NAMALWA (cell line): Measurements from ENCODE around the gene GATA3.

Experiments
- DNase-seq: peaks from one replicate; pipeline ENCODE4 v3.0.0-alpha.2; 2015; ENCODE audit warnings: low spot score

Gene GATA3

DNA sequence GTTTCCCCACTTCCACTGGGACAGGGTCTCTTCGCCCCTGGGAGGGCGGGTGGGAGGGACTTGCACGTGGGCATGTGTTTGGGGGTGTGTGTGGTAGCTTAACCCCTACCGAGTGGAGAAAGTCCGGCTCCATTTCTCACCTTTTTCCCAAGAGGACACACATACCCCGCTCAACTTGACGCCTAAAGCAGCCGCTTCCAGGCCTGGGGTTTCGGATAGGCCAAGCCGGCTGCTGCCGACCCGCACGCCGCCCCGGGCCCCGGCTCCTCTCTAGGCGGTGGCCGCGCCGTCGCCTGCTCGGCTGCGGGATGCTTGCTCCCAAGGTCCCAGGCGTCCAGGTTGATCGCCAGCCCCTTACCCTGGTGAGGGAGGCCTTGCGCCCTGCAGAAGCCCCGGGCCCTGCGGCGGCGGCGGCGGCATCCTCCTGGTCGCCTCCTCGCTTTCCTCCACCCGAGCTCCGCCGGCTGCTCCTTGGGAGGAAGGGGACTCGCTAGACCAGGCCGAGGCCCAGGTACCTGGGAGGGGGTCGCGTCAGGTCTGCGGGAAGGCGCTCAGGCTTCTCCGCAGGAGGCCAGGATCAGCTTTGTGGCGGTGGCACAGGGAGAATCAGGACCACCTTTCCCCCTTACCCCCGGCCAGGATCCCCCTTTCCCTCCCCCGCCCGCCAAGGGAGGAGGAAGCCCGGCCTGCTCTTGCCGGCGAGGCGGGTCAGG, 3.2 kb upstream of the GATA3 start:
- no peak for DNase-seq

DNA sequence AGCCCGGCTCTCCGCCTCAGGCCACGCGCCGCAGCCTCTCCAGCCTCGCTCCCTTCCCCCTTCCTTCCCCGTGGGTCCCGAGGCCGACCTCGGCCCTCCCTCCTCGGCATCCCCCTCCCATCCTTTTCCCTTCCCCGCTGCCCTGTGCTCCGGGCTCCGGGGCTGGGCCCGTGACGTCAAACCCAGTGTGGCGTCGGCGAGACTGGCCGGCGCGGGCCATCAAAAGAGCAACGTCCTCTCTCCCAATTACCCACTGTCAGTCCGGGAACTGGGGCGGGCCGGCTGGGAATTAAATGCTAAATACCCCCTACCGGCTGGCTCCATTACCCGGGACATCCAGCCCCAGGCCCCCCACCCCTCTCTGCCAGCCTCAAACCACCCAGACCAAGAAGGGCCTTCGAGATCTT, 2.6 kb upstream of the GATA3 start:
- no peak for DNase-seq

DNA sequence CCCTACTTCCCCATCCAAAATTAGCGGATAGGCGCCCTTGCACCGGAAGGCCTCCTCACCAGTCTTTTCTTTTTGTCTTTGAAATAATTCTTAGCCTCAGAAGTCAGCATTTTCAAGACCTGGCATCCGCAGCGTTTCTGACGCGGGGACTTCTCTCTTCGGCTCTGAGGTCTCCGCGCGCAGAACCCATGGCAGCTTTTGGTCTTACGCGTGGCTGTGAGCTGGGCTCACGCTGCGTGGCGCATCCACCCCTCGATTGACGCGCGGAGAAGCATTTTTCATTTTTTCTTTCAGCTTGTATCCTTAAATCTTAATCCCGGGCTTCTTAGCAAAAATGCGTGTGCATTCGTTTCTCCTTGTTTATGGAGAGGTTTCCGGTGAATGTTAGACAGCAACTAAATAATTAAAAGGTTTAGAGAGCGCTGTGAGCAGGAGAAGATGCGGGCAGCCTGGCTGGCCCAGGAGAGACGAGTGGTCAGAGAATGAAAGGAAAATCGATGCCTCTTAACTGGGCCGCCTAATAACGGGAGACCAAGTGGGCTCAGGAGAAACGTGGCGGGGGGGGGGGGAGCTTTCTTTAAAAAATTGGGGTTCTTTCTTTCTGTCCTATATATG, 2.0 kb upstream of the GATA3 start:
- no peak for DNase-seq

DNA sequence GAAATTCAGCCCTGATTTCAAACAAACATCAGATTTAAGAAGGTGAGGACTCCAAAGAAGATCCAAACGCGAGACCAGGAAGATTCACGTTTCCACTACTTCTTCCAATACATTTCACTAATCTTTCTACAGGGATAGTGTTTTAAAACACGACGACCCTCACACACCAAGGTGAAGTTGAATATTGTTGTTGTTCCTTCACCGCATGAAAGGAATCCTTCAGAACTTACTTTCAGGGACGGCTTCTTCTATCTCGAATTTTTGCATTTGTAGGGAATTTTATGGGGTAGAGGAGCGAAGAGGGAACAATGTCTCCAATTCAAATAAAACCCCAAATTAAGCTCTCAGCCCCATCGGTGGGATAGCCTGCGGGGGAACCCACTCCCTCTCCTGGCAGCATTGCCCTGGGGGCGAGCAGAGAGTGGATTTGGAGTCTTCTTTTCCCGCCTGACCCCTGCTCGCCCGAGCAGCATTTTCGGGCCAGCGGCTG, 1.5 kb upstream of the GATA3 start:
- DNase-seq, result no peak

DNA sequence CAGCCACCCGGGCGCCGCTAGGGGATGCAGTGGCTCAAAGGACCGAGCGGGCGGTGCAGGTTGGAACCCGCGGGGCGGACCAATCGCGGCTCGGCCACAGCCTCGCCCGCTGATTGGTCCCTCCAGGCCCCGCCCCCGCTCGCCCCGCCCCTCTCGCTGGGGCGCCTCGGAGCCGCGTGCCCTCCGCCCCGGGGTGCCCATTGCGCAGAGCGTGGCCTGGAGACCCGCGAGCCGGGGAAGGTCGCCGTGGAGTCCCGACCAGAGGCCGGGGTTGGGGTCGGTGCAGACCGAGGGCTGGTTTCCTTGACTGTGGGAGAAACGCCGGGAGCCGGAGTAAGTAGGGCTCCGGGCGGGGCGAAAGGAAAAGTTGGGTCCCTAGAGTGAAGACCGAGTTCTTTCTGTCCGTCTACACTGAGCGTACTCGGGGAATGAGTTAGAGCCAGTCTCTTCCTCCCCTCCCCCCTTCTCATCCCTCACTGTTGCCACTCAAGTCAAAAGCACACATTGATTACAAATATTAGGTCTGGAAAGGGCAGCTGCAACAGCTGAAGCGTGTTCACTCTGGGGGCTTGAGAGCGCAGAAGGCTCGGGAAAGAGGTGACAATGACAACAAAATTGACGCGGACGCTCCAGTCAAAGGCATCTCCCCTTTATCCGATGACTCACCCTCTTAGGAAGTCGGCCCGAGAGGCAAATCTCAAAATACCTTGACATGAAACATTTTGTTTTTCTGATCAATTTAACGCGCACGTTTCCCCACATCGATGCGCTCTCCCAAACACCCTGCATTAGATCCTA, 843 bp upstream of the GATA3 start:
- DNase-seq, result peak; percentile 88

DNA sequence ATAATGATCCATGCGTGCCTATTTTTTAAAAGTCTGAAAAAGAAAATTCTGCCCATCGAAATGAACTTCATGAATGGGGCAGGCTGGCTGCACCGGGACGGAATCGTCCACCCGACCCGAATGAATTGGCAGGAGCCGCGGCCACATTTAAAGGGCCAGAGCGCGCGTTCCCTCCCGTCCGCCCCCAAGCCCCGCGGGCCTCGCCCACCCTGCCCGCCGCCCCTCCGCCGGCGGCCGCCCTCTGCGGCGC, 319 bp upstream of the GATA3 start:
- DNase-seq, result no peak

DNA sequence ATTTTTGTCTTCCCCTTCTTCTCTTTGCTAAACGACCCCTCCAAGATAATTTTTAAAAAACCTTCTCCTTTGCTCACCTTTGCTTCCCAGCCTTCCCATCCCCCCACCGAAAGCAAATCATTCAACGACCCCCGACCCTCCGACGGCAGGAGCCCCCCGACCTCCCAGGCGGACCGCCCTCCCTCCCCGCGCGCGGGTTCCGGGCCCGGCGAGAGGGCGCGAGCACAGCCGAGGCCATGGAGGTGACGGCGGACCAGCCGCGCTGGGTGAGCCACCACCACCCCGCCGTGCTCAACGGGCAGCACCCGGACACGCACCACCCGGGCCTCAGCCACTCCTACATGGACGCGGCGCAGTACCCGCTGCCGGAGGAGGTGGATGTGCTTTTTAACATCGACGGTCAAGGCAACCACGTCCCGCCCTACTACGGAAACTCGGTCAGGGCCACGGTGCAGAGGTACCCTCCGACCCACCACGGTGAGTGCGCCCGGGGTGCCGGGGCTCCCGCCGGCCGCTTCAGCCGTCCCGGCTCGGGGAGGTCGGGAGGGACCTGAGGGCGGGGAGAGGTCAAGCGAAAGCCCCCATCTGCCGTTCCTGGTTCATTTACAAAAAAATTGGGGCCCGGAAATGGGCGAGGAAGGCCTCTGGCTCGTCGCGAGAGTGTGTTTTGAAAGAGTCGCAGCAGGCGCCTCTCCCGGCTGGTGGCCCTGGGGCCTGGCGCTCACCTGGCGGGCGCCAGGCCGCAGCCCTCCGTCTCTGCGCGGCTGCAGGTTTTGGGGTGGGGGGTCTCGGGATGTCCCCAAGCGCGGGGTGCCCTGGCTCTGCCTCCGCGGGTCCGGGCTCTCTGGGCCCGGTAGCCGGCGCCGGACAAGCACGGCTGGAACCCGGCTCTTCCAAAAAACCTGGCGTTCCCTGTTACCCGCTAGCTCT, 1.2 kb downstream of the GATA3 start:
- DNase-seq, result no peak

DNA sequence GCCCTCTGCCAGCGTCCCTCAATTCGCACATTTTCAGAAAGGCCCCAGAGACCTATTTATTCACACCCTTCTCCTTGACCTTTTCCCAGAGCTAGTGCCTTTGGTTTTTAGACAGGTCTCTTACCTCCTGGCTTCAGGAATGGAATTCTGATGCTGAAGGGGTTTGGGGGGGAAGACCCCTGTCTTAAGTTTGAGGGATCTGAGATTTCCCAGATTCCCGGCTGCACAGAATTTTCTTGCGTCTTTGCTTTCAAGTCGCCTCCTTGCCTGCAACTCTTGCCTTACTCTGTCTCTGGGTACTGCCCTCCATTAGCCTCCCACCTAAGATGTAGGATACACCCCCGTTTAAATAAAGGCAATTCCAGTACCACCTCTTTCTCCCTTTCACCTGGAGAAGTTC, 1.9 kb downstream of the GATA3 start:
- DNase-seq, result no peak

DNA sequence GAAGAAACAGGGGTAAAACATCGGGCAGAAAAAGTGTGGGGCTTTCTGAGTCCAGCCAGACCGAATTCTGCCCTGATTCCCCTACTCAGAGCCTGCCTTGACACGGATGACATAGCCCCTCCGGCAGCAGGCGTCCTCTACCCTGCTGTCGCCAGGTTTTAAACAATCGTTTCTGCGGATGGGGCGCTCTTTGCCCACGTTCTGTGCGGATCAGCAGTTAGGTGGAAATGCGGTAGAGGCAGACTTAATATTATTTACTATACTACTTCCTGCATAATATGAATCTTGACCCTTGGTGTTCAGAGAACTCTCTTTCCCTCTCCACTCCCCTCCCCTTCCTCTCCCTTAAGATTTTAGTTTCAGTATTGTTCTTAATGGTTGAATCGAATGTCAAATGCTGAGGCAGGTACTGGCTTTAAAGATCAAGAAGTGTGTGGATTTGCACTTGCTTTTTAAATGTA, 2.4 kb downstream of the GATA3 start:
- DNase-seq, result no peak

DNA sequence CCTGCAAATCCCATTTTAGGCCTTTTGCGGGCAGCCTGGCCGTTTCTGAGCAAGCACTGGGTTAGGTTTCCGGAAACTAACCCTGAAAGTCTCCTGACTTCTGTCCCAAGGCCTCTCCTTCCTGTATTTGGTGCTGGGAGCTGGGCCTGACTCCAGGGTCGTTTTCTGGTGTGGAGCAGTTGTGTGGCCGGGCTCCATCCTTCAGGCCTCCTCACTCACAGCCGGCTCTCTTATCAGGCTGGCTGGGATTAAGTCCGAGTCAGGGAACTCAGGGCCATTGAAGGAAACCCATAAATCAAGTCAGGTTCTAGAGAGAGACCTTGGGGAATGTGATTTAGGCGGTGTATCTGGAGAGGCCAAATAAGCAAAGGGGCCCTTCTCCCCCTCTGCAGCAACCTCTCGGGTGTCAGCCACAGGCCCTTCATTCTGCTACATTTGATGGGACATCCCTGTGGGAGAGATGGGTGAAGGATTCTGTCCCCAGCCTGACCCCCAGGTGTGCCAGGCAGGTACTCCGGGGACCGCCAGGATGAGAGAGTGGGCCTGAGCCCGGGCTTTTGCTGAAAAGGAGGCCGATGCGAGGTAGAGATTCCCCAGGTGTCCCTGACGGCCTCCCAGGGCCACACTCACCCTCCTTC, 3.3 kb downstream of the GATA3 start:
- DNase-seq, result no peak

DNA sequence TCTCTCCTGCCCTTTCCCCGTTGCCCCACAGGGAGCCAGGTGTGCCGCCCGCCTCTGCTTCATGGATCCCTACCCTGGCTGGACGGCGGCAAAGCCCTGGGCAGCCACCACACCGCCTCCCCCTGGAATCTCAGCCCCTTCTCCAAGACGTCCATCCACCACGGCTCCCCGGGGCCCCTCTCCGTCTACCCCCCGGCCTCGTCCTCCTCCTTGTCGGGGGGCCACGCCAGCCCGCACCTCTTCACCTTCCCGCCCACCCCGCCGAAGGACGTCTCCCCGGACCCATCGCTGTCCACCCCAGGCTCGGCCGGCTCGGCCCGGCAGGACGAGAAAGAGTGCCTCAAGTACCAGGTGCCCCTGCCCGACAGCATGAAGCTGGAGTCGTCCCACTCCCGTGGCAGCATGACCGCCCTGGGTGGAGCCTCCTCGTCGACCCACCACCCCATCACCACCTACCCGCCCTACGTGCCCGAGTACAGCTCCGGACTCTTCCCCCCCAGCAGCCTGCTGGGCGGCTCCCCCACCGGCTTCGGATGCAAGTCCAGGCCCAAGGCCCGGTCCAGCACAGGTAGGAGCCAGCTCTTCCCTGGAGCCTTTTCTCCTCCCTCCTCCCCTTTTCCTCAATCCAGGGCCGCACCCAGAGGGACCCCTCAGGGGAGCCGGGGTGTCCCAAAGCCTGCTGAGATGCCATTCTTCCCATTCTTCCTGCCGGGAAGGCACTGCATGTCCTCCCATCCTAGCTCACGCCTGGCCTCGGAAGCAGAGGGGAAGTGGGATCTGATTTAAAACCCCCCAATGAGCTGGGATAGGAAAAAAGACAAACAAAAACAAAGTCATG, 4.0 kb downstream of the GATA3 start:
- DNase-seq, result no peak

DNA sequence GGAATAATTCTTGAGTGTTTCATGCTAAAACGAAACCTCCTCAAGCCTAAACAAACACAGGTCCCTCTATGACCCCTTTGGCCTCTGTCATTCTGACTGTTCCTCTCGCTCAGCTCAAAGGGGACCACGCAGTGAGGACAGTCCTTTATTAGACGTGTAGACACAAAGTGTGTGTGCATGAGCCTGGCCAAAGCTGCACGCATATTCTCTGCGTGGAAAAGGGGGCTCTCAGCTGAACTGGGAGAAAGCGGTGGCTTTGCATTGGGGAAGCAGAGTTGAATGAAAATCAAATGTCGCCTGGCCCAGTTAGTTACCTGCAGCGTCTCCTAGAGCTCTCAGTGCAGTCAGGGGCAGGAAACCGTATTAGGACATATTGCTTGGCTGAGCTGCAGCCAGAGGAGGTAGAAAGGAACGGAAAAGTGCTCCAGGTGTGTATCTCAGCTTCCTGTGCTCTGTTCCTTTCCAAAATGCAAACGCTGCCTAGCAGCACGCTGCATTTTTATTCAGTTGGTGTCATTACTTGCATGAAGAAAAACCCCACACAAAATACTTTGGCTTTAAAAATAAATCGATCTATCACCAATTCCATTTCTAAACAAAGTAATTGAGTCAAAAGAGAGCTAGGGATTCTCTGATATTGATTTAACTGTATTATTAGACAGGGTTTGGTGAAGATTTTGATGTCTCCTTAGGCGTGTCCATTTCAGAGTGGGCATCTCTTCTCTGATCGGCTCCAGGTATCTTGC, 4.9 kb downstream of the GATA3 start:
- DNase-seq, result no peak

DNA sequence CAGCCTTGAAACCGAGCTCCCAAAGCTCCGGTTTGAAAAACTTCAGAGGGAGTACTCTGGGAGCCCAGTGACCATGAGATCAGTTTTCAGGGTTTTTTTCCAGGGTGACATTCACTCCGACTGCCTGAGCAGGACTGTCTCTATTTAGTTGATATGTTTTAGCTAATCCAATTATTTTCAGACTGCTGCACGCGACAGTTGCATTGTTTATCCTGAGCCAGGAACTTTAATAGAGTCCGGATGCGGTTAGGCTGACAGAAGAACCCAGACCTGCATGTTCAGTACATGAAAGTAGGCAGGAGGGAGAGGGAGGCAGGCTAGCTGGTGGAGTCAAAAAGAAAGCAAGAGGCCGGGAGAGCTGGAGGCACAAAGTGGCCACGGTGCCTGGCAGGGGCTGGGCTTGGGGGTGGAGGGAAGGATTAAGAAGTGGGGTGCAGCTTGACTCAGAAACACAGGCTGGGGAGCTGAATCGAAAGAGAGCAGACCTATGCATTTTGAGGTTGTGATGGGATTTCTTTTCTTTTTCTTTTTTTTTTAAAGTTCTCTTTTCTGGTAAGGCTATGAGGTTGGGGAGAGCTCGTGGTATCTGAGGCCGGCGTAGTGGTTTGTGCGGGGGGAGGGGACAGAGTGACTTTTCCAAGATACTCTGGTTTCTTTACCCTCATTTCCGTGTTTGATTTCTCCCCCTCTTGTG, 5.7 kb downstream of the GATA3 start:
- no peak for DNase-seq

DNA sequence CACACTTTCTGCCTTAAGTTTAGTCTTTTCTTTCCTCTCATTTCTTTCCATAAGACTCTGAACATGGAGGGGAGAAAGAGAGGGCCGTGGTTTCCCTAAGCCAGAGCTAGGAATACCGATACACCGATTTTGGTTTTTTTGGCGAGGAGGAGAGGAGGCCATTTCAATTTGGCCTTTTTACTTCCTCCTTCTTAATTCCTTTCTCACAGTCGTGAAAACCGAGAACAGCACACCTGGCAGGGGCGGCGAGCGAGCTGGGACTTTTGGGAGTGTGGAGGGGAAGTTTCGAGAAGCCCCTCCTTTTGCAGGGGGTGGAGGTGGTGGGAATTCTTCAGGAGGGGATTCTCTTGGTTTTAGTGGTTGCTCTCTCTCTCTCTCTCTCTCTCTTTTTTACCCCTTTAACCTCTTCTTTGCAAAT, 6.2 kb downstream of the GATA3 start:
- no peak for DNase-seq

DNA sequence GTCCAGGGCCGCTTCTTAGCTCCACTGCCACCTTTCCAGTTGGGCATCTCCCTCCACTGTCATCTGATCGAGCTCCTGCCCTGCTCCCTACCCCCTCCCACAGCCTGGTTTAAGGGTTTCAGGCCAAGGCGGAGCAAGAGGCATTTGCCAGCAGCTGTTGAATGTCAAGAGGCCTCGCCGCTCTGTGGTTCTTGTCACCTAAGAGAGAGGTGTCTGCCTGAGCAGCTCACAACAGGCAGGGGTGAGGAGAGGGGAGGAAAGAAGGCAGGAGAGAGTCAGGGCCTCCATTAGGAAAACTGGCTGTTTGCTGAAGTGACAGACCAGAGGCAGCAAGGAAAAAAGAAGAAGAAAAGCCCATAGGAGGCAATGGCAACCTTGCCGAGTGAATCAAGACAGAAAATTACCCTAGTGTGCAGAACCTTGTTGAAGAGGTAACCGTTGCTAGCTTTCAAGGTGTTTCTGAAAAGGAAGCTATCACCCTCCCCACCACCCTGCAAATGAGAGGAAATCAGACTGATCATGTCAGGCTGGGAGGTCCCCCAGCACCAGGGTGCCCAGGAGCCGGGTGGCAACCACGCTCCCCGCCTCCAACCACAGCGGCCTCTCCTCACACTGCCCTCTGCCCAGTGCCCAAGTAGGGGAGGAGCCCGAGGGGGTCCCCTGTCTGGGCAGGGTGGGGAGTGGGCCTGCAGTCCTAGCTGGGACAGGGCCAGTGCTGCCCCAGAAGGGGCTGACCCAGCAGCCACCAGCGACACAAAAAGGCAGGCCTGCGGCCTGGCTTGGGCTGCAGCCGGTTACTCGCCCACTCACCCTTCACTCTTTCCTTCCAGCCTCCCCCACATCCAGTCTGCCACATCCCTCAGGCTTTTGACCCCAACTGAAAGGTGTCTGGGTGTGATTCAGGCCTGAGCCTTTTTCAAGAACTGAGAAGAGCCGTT, 7.1 kb downstream of the GATA3 start:
- DNase-seq, result no peak

DNA sequence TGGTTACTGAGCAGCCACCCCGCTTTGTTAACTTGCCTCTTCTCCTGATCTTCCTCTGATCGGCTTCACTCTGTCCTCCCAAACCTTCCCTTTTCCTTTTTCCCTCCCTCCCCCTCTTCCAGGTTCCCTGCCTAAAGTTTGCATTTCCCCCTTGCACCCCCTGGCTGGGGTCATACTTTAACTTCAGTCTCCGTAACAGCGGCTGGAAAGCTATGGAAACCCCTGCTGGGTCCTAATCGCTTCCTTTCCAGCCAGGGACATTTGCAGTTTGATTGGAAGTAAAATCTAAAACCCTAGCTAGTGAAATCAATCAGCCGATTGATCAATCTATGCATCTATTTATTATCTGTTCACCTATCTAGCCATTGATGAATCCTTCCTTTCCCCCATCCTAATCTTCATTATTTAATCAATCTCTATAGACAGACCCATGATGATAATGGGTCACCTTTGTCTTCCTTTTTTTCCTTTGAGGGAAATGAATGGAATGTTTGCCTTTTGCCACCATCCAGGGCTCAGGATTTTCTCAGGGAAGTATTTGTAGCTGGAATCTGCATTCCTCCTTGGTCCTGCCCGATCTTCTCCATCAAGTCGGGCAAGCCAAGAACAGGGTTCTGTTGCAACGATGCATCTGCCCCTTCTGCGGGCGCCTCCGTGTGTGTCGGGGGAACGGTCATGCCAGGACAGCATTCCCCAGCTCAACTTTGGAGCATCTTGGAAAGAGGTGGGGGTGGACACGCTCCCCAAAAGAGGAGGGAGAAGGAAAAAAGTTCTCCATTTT, 8.8 kb downstream of the GATA3 start:
- no peak for DNase-seq

DNA sequence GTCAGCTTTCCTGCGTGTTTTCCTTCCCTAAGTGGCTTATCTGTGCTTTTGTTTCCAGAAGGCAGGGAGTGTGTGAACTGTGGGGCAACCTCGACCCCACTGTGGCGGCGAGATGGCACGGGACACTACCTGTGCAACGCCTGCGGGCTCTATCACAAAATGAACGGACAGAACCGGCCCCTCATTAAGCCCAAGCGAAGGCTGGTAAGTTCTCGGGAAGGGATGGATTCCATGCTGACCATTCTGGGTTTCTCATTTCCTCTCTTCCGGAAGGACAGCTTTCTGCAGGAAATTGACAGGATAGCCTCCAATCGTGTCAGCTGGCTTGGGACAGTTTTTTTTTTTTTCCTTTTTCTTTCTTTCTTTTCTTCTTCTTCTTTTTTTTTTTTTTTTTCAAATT, 9.4 kb downstream of the GATA3 start:
- DNase-seq, result no peak
